OCI-LY3 (cell line): ENCODE measurements around the gene NEK10.

Source experiments
- CTCF ChIP-seq: fragments of 200-600, 300-600 bp; sonication (generic); IDR thresholded peaks from 2 replicates; pipeline ENCODE4 v1.5.1; 2014; ENCODE audit warnings: antibody characterized with exemption, low read length, low read depth
- EZH2phosphoT487 ChIP-seq: fragments of 200-600 bp; shearing (Covaris generic); IDR thresholded peaks from 2 replicates; pipeline ENCODE4 v1.6.1; 2018; ENCODE audit warnings: antibody characterized with exemption, mixed run types, low read depth

- TF ChIP-seq CTCF (peak; percentile 45), EZH2phosphoT487 (no peak)
Observed at GRCh38 chr3:27325419-27325818, 43.8 kb downstream of the NEK10 start.
